IPS-15b (cell line): ENCODE measurements around the gene HLA-DQA1.
"Not testable (repeated sequence)": the region's sequence is repeated elsewhere in the genome, so short reads cannot be mapped to it uniquely, and the experiment has no call there.

ENCODE experiments used
- H3K27me3 ChIP-seq: one replicate; pipeline ENCODE4 v1.6.1; 2013; ENCODE audit warnings: low read length; ENCODE audit not compliant: control insufficient read depth, insufficient read depth
- H3K36me3 ChIP-seq: one replicate; pipeline ENCODE4 v1.6.1; 2013; ENCODE audit warnings: low read length; ENCODE audit not compliant: control insufficient read depth, insufficient read depth
- H3K4me1 ChIP-seq: one replicate; pipeline ENCODE4 v1.6.1; 2013; ENCODE audit warnings: mild to moderate bottlenecking, low read length; ENCODE audit not compliant: control insufficient read depth, insufficient read depth
- H3K4me3 ChIP-seq: one replicate; pipeline ENCODE4 v1.5.1; 2013; ENCODE audit warnings: low read depth, low read length
- H3K9ac ChIP-seq: one replicate; pipeline ENCODE4 v1.6.1; 2013; ENCODE audit warnings: low read depth, mild to moderate bottlenecking, low read length
- H3K9me3 ChIP-seq: one replicate; pipeline ENCODE4 v1.6.1; 2013; ENCODE audit warnings: mild to moderate bottlenecking, low read length; ENCODE audit not compliant: control insufficient read depth, insufficient read depth

Gene HLA-DQA1

GRCh38 chr6:32637219-32637880 lies at the start of gene HLA-DQA1:
Gene HLA-DQA1, plus strand, starts transcription at chr6:32637406. Its CDS starts 53 bp downstream, at chr6:32637459.
- Histone ChIP-seq H3K9me3 (no peaks in the 10 kb centered on the region), H3K4me1 (peaks cover 2% of the 10 kb centered on the region), H3K27me3 (no peaks in the 10 kb centered on the region), H3K36me3 (no peaks in the 10 kb centered on the region), H3K9ac (no peak within 1 kb of the TSS), H3K4me3 (no peak within 1 kb of the TSS)

- no peak overlapping the region for H3K4me3 ChIP-seq
- no peaks in the 10 kb centered on the region for H3K9me3 ChIP-seq
- H3K36me3 ChIP-seq: no peaks in the 10 kb centered on the region
- H3K4me1 ChIP-seq: no peaks in the 10 kb centered on the region
- peaks cover 6% of the 10 kb centered on the region for H3K27me3 ChIP-seq
- H3K9ac ChIP-seq: no peak overlapping the region
Measured at GRCh38 chr6:32588156-32588555, 49.0 kb upstream of the HLA-DQA1 start.

- Histone ChIP-seq H3K9me3 (no peaks in the 10 kb centered on the region), H3K9ac (no peak within 1 kb of the TSS), H3K36me3 (no peaks in the 10 kb centered on the region), H3K4me1 (no peaks in the 10 kb centered on the region), H3K4me3 (no peak within 1 kb of the TSS), H3K27me3 (peaks cover 3% of the 10 kb centered on the region)
Measured at GRCh38 chr6:32589596-32590449, 47.4 kb upstream of the HLA-DQA1 start, which contains the start of gene HLA-DRB1. Gene HLA-DRB1, minus strand, starts transcription at chr6:32589848. Its CDS starts 106 bp downstream, at chr6:32589742.

- not testable (repeated sequence) for H3K4me1 ChIP-seq, H3K36me3 ChIP-seq, H3K9me3 ChIP-seq, H3K4me3 ChIP-seq, H3K9ac ChIP-seq, H3K27me3 ChIP-seq
Measured at GRCh38 chr6:32590713-32591112, 46.5 kb upstream of the HLA-DQA1 start.

- no peaks in the 10 kb centered on the region for H3K27me3 ChIP-seq
- H3K9me3 ChIP-seq: no peaks in the 10 kb centered on the region
- H3K9ac ChIP-seq: no peak overlapping the region
- no peak overlapping the region for H3K4me3 ChIP-seq
- no peaks in the 10 kb centered on the region for H3K4me1 ChIP-seq
- H3K36me3 ChIP-seq: no peaks in the 10 kb centered on the region
Measured at GRCh38 chr6:32597024-32597423, 40.2 kb upstream of the HLA-DQA1 start.

GRCh38 chr6:32602383-32602782 lies 34.8 kb upstream of the HLA-DQA1 start:
- H3K4me1 ChIP-seq: no peaks in the 10 kb centered on the region
- H3K27me3 ChIP-seq: no peaks in the 10 kb centered on the region
- no peak overlapping the region for H3K4me3 ChIP-seq
- no peaks in the 10 kb centered on the region for H3K36me3 ChIP-seq
- H3K9ac ChIP-seq: no peak overlapping the region
- no peaks in the 10 kb centered on the region for H3K9me3 ChIP-seq

- Histone ChIP-seq H3K36me3 (no peaks in the 10 kb centered on the region), H3K9me3 (no peaks in the 10 kb centered on the region), H3K4me1 (no peaks in the 10 kb centered on the region), H3K9ac (no peak overlapping the region), H3K27me3 (no peaks in the 10 kb centered on the region), H3K4me3 (no peak overlapping the region)
Measured at GRCh38 chr6:32603222-32603621, 34.0 kb upstream of the HLA-DQA1 start.

GRCh38 chr6:32603888-32604287 lies 33.3 kb upstream of the HLA-DQA1 start:
- H3K27me3 ChIP-seq: no peaks in the 10 kb centered on the region
- no peak overlapping the region for H3K4me3 ChIP-seq
- no peaks in the 10 kb centered on the region for H3K36me3 ChIP-seq
- no peaks in the 10 kb centered on the region for H3K9me3 ChIP-seq
- H3K9ac ChIP-seq: no peak overlapping the region
- H3K4me1 ChIP-seq: no peaks in the 10 kb centered on the region

GRCh38 chr6:32604434-32604877 lies 32.8 kb upstream of the HLA-DQA1 start:
- no peaks in the 10 kb centered on the region for H3K36me3 ChIP-seq
- no peak overlapping the region for H3K9ac ChIP-seq
- H3K4me1 ChIP-seq: peaks cover 2% of the 10 kb centered on the region
- no peak overlapping the region for H3K4me3 ChIP-seq
- H3K9me3 ChIP-seq: no peaks in the 10 kb centered on the region
- H3K27me3 ChIP-seq: no peaks in the 10 kb centered on the region

- no peak overlapping the region for H3K9ac ChIP-seq
Measured at GRCh38 chr6:32607263-32607987, 29.8 kb upstream of the HLA-DQA1 start.

GRCh38 chr6:32607988-32608298 lies 29.3 kb upstream of the HLA-DQA1 start:
- no peaks in the 10 kb centered on the region for H3K36me3 ChIP-seq
- H3K4me1 ChIP-seq: peaks cover 5% of the 10 kb centered on the region
- H3K27me3 ChIP-seq: no peaks in the 10 kb centered on the region
- no peaks in the 10 kb centered on the region for H3K9me3 ChIP-seq
- H3K9ac ChIP-seq: no peak overlapping the region
- no peak overlapping the region for H3K4me3 ChIP-seq

More at GRCh38 chr6:32607263-32607987, 29.8 kb upstream of the HLA-DQA1 start:
- Histone ChIP-seq H3K9me3 (no peaks in the 10 kb centered on the region), H3K27me3 (no peaks in the 10 kb centered on the region), H3K36me3 (no peaks in the 10 kb centered on the region), H3K4me1 (peaks cover 5% of the 10 kb centered on the region), H3K4me3 (no peak overlapping the region)
